SW 1271 (cell line): Measurements from ENCODE around the gene MEGF6.

Experiments used
- DNase-seq, 2 experiments: peaks; one replicate each; lab custom pipeline; 2025; lab: John Stamatoyannopoulos, UW

MEGF6 gene

GRCh38 chr1:3504151-3504821, 107.0 kb downstream of the MEGF6 start:
- DNase-seq: peak; percentile 61 to 71

GRCh38 chr1:3503525-3503886, 107.8 kb downstream of the MEGF6 start:
- no peak for DNase-seq

- no peak for DNase-seq
Measured at GRCh38 chr1:3502641-3503524, 108.4 kb downstream of the MEGF6 start.

GRCh38 chr1:3501856-3502640, 109.3 kb downstream of the MEGF6 start:
- DNase-seq: no peak

GRCh38 chr1:3501437-3501836, 109.9 kb downstream of the MEGF6 start:
- no peak for DNase-seq

GRCh38 chr1:3500265-3500835, 111.0 kb downstream of the MEGF6 start:
- DNase-seq: no peak

GRCh38 chr1:3499611-3500010, 111.7 kb downstream of the MEGF6 start:
- DNase-seq: no peak

GRCh38 chr1:3498986-3499385, 112.3 kb downstream of the MEGF6 start:
- no peak for DNase-seq

- no peak for DNase-seq
Measured at GRCh38 chr1:3498246-3498930, 112.9 kb downstream of the MEGF6 start.

- DNase-seq: no peak
Measured at GRCh38 chr1:3497521-3497920, 113.8 kb downstream of the MEGF6 start.

- DNase-seq: no peak
Measured at GRCh38 chr1:3496916-3497315, 114.4 kb downstream of the MEGF6 start.

GRCh38 chr1:3495776-3496745, 115.2 kb downstream of the MEGF6 start:
- DNase-seq: no peak

- DNase-seq: peak in 1 of 2 experiments; percentile 4
Measured at GRCh38 chr1:3494321-3495308, 116.7 kb downstream of the MEGF6 start.

GRCh38 chr1:3492545-3493246, 118.6 kb downstream of the MEGF6 start:
- DNase-seq: no peak

- DNase-seq: peak in 1 of 2 experiments; percentile 34
Measured at GRCh38 chr1:3491291-3492246, 119.7 kb downstream of the MEGF6 start.

GRCh38 chr1:3490046-3490745, 121.1 kb downstream of the MEGF6 start:
- DNase-seq: no peak

GRCh38 chr1:3488432-3488831, 122.9 kb downstream of the MEGF6 start:
- no peak for DNase-seq
